A549 (cell line): ENCODE results near the gene CYP27B1. TPM values are rescaled to one million over a fixed set of nuclear protein-coding genes. Genes with fewer than 3 reads are reported as not detected.
"Not testable (repeated sequence)": the region's sequence is repeated elsewhere in the genome, so short reads cannot be mapped to it uniquely, and the experiment has no call there.

Experiments used
- ATAC-seq, 2 experiments: fragments of 200-7000 bp in 1 of 2; fragments of >200 bp in 1 of 2; cut with Nextera tagmentation in 1 of 2; cut with Tn5 transposase in 1 of 2; 3 replicates each; pipeline versions ENCODE4 v1.8.0 to v1.9.1; 2018 to 2020; ENCODE audit warnings: mild to moderate bottlenecking in 1 of 2, moderate library complexity in 1 of 2
- CTCF ChIA-PET: fragments of 300-600 bp; sonication (Branson Sonifier 250); formaldehyde crosslinking; extraction: SDS; loops from one replicate; lab custom pipeline; 2021; ENCODE audit warnings: antibody characterized with exemption, inconsistent platforms; lab: Yijun Ruan, JAX
- POLR2A ChIA-PET: fragments of 350-600 bp; formaldehyde crosslinking; extraction: SDS; loops from one replicate; lab custom pipeline; 2021; ENCODE audit warnings: antibody characterized with exemption, inconsistent platforms; lab: Yijun Ruan, JAX
- DNase-seq, 2 experiments: peaks; one replicate each; pipeline versions ENCODE4 v3.0.0 to v3.0.0-alpha.2; 2011 to 2016; ENCODE audit warnings: low read depth in 1 of 2, low spot score in 1 of 2
- FAIRE-seq: peaks from 2 replicates; lab custom pipeline; 2011; peaks lifted over from hg19 to GRCh38; lab: Jason Lieb, UNC
- H3K27ac ChIP-seq, 2 experiments: fragments of >200 bp; sonication (Bioruptor Twin); formaldehyde crosslinking; 3 replicates each; pipeline ENCODE4 v1.5.1; 2016 to 2017
- H3K4me1 ChIP-seq: fragments of >200 bp; sonication (Bioruptor Twin); formaldehyde crosslinking; 3 replicates; pipeline ENCODE4 v1.6.1; 2016
- H3K4me2 ChIP-seq: fragments of >200 bp; sonication (Bioruptor Twin); formaldehyde crosslinking; 3 replicates; pipeline ENCODE4 v1.6.1; 2016
- H3K4me3 ChIP-seq: fragments of >200 bp; sonication (Bioruptor Twin); formaldehyde crosslinking; 3 replicates; pipeline ENCODE4 v1.5.1; 2016
- H3K9me3 ChIP-seq: fragments of >200 bp; sonication (Bioruptor Twin); formaldehyde crosslinking; 3 replicates; pipeline ENCODE4 v1.6.1; 2016
- ESRRA ChIP-seq: fragments of 150-350 bp; IDR thresholded peaks from 2 replicates; pipeline ENCODE4 v1.6.1; 2014; ENCODE audit warnings: mild to moderate bottlenecking, low read length, borderline replicate concordance
- FOSL2 ChIP-seq, 2 experiments: fragments of 450-650 bp in 1 of 2; fragments of >200 bp in 1 of 2; sonication (Bioruptor Twin) in 1 of 2; formaldehyde crosslinking; IDR thresholded peaks; 2 replicates each; pipeline versions ENCODE4 v1.5.0 to v1.6.1; 2016 to 2020; ENCODE audit warnings: mild to moderate bottlenecking in 1 of 2, moderate library complexity in 1 of 2
- HDAC2 ChIP-seq: fragments of 200-600 bp; sonication (generic); IDR thresholded peaks from 2 replicates; pipeline ENCODE4 v1.6.1; 2016
- JUNB ChIP-seq: fragments of >200 bp; sonication (Bioruptor Twin); formaldehyde crosslinking; IDR thresholded peaks from 2 replicates; pipeline ENCODE4 v1.6.1; 2016
- MAZ ChIP-seq: fragments of 150-350 bp; IDR thresholded peaks from 2 replicates; pipeline ENCODE4 v1.6.1; 2014; ENCODE audit warnings: antibody characterized with exemption, low read depth, low read length, borderline replicate concordance
- NR3C1 ChIP-seq: fragments of >200 bp; sonication (Bioruptor Twin); formaldehyde crosslinking; IDR thresholded peaks from 3 replicates; pipeline ENCODE4 v1.6.1; 2017
- POLR2AphosphoS2 ChIP-seq: conservative IDR thresholded peaks from 2 replicates; pipeline ENCODE4 v1.6.1; 2012; ENCODE audit warnings: low read length, improper control_type of control experiment, inconsistent platforms
- ZC3H11A ChIP-seq: fragments of 450-650 bp; IDR thresholded peaks from 2 replicates; pipeline ENCODE4 v1.6.1; 2014; ENCODE audit warnings: antibody characterized with exemption, mild to moderate bottlenecking
- ZSCAN20 ChIP-seq: fragments of 250-450 bp; sonication (Bioruptor Pico); IDR thresholded peaks from 2 replicates; pipeline ENCODE4 v1.8.0; 2022; ENCODE audit warnings: mild to moderate bottlenecking, moderate library complexity
- WGBS: methylation state at CpG from one replicate; pipeline ENCODE4 v1.1.6; 2017; ENCODE audit errors: missing lambda C conversion rate; 5-methylcytosine and 5-hydroxymethylcytosine counted together
- polyA plus RNA-seq, 4 experiments: library from polyadenylated mRNA; depleted of rRNA in 3 of 4; stranded (reverse); fragments of >200 nt; fragmentation: RNase III in 1 of 4; extraction: RNeasy Plus Mini Kit Qiagen cat#74134 plus additional on column Dnase treatment in 1 of 4; gene quantifications; 2 replicates in 3 of 4; 3 replicates in 1 of 4; pipeline ENCODE4 v1.2.3, GENCODE V29; 2011 to 2017
- TF ChIP-seq, protein P1 (sequence below): fragments of >200 bp; sonication (Bioruptor Twin); formaldehyde crosslinking; IDR thresholded peaks from 2 replicates; pipeline ENCODE4 v1.6.1; 2016
- TF ChIP-seq, protein P2 (sequence below): fragments of >200 bp; sonication (Bioruptor Twin); formaldehyde crosslinking; IDR thresholded peaks from 3 replicates; pipeline ENCODE4 v1.6.1; 2016
- TF ChIP-seq, protein P3 (sequence below): fragments of 250-450 bp; sonication (Bioruptor Pico); IDR thresholded peaks from 2 replicates; pipeline ENCODE4 v1.5.0; 2020; ENCODE audit warnings: low read depth, mild to moderate bottlenecking, moderate library complexity
- TF ChIP-seq, protein P4 (sequence below): fragments of 150-350 bp; IDR thresholded peaks from 2 replicates; pipeline ENCODE4 v1.6.1; 2014; ENCODE audit warnings: low read depth, mild to moderate bottlenecking, low read length

Gene CYP27B1
- polyA plus RNA-seq, 2 of the 4 experiments (the other 2 are of a cell fraction) = 1.9 to 2.3 TPM

DNA sequence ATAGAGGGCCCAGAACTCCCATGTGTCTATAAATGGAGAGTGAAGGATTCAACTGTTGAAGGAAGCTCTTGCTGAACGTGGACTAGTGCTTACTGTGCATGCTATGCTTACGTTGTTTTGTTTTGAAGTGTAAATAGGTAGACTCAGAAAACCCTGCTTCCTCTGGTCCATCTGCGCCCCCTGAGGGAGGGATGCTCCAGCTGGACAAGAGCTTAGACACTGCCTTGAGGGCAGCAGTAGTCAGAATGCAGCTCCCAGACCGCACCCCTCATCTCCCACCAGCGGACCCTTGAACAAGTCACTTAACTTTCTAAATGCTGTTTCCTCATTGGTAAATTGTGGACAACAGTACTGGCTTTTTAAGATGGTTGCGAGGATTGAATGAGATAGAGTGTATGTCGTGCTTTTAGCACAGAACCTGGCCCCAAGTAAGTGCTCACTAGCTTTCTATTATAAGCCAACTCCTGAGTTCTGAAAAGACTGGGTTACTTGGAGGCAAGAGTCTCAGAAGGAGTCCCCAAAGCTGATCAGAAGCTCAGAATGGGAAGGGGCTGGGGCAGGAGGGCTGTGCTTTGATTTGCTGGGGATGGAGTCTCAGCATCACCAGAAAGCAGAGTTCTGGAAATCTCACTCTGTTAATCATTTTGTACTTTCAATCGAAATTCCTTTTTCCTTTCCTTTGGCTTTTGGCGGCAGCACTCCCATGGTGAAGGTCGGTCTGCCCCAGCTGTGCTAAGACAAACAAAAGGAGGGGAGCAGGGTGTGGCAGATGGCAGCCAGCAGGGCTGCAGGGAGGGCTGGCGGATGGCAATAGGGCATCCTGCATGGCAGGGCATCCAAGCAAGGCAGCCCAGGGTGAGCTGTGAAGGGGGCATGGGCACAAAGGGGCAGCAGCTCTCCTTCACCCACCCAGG is 43.9 kb downstream of the CYP27B1 start:
- 61% methylated on average over 11 of the region's 11 CpGs for WGBS
- H3K4me3 ChIP-seq = no peak overlapping the region
- no peak for ATAC-seq
- no peak for DNase-seq
- no peaks in the 10 kb centered on the region for H3K9me3 ChIP-seq
- no peak for FAIRE-seq
- H3K4me2 ChIP-seq = no peak overlapping the region
- POLR2A ChIA-PET = no interaction called here
- CTCF ChIA-PET = interaction anchor here (0.6 to 13.8 kb wide), 6 partner anchors 9 to 141 kb away, joined by 3 to 242 read pairs (median 9); partner anchors contain the start of gene AGAP2
- no peak for TF ChIP-seq ZSCAN20 (CRISPR knock-in tag)
- no peak for TF ChIP-seq ZC3H11A
- TF ChIP-seq JUNB = no peak
- TF ChIP-seq, protein P1, sequence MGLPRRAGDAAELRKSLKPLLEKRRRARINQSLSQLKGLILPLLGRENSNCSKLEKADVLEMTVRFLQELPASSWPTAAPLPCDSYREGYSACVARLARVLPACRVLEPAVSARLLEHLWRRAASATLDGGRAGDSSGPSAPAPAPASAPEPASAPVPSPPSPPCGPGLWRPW = no peak
- no peak for TF ChIP-seq NR3C1
- TF ChIP-seq, protein P2, sequence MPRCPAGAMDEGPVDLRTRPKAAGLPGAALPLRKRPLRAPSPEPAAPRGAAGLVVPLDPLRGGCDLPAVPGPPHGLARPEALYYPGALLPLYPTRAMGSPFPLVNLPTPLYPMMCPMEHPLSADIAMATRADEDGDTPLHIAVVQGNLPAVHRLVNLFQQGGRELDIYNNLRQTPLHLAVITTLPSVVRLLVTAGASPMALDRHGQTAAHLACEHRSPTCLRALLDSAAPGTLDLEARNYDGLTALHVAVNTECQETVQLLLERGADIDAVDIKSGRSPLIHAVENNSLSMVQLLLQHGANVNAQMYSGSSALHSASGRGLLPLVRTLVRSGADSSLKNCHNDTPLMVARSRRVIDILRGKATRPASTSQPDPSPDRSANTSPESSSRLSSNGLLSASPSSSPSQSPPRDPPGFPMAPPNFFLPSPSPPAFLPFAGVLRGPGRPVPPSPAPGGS = no peak
- no peak for TF ChIP-seq HDAC2
- TF ChIP-seq MAZ = no peak
- TF ChIP-seq, protein P3, sequence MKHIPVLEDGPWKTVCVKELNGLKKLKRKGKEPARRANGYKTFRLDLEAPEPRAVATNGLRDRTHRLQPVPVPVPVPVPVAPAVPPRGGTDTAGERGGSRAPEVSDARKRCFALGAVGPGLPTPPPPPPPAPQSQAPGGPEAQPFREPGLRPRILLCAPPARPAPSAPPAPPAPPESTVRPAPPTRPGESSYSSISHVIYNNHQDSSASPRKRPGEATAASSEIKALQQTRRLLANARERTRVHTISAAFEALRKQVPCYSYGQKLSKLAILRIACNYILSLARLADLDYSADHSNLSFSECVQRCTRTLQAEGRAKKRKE = no peak
- no peak for TF ChIP-seq FOSL2 (IDR thresholded peaks at IDR 0.05)
- TF ChIP-seq FOSL2 (CRISPR knock-in tag; IDR thresholded peaks at IDR 0.05) = no peak
- H3K4me1 ChIP-seq = peaks cover 18% of the 10 kb centered on the region
- no peak overlapping the region for H3K27ac ChIP-seq

DNA sequence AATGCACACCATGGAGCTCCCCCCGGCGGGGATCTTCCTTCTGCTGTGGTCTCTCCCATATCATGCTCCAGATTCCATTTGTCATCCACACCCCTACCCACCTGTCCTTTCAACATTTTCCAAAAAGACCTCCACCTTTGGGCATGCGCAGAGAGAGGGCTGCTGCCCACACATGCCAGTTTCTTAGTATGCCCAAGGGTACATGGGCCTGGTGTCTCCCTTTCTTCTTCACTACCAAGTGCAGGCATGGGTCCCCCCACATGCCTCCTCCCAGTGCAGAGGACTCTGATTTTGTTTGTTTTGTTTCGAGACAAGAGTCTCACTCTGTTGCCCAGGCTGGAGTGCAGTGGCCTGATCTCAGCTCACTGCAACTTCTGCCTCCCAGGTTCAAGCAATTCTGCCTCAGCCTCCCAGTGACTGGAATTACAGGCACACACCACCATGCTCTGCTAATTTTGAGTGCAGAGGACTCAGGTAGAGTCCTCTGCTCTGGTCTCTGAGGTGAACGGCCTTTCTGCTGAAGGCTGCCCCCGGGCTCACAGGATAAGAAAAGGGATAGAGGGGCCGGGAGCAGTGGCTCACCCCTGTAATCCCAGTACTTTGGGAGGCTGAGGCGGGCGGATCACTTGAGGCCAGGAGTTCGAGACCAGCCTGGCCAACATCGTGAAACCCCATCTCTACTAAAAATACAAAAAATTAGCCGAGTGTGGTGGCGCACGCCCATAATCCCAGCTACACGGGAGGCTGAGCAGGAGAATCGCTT is 44.9 kb downstream of the CYP27B1 start:
- H3K4me1 ChIP-seq = peaks cover 15% of the 10 kb centered on the region
- H3K4me2 ChIP-seq, H3K27ac ChIP-seq, DNase-seq, H3K9me3 ChIP-seq, FAIRE-seq, ATAC-seq, POLR2A ChIA-PET, H3K4me3 ChIP-seq: not testable (repeated sequence)
- CTCF ChIA-PET = interaction anchor here (0.5 to 13.8 kb wide), 6 partner anchors 8 to 140 kb away, joined by 3 to 242 read pairs (median 9); partner anchors contain the start of gene AGAP2
- WGBS = 93% methylated on average over 16 of the region's 16 CpGs

DNA sequence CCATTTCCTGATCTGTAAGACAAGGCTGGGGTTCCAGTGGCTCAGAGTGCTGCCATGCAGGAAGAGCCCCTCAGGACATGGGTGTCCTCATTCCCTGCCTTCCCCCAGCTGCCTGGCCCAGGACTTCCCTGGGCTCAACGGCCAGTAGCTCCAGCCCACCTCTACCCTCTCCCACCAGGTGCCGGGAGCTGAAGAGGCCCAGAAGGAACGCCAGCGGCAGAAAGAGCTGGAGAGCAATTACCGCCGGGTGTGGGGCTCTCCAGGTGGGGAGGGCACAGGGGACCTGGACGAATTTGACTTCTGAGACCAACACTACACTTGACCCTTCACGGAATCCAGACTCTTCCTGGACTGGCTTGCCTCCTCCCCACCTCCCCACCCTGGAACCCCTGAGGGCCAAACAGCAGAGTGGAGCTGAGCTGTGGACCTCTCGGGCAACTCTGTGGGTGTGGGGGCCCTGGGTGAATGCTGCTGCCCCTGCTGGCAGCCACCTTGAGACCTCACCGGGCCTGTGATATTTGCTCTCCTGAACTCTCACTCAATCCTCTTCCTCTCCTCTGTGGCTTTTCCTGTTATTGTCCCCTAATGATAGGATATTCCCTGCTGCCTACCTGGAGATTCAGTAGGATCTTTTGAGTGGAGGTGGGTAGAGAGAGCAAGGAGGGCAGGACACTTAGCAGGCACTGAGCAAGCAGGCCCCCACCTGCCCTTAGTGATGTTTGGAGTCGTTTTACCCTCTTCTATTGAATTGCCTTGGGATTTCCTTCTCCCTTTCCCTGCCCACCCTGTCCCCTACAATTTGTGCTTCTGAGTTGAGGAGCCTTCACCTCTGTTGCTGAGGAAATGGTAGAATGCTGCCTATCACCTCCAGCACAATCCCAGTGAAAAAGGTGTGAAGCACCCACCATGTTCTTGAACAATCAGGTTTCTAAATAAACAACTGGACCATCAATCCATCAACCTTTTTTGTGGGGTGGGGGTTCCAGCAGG is 46.0 kb downstream of the CYP27B1 start:
- ChIA-PET CTCF (interaction anchor here (0.6 to 13.8 kb wide), 4 partner anchors 16 to 139 kb away, joined by 3 to 242 read pairs (median 17); partner anchors contain the start of gene AGAP2), POLR2A (no interaction called here)
- FAIRE-seq (no peak), ATAC-seq (no peak), DNase-seq (no peak)
- Histone ChIP-seq H3K4me3 (no peak overlapping the region), H3K27ac (no peak overlapping the region), H3K4me2 (no peak overlapping the region), H3K4me1 (peaks cover 12% of the 10 kb centered on the region; the same call in 2 of the 3 replicates), H3K9me3 (no peaks in the 10 kb centered on the region)
- WGBS = 77% methylated on average over 11 of the region's 11 CpGs
- TF ChIP-seq, protein P4, sequence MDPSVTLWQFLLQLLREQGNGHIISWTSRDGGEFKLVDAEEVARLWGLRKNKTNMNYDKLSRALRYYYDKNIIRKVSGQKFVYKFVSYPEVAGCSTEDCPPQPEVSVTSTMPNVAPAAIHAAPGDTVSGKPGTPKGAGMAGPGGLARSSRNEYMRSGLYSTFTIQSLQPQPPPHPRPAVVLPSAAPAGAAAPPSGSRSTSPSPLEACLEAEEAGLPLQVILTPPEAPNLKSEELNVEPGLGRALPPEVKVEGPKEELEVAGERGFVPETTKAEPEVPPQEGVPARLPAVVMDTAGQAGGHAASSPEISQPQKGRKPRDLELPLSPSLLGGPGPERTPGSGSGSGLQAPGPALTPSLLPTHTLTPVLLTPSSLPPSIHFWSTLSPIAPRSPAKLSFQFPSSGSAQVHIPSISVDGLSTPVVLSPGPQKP = no peak
- TF ChIP-seq ESRRA (no peak), POLR2AphosphoS2 (no peak)
